Measurements from ENCODE around the gene ZDHHC4.

- TF ChIP-seq CTCF (IDR thresholded peaks at IDR 0.05; ENCODE audit: low read depth, low read length): no peak
- no peak for TF ChIP-seq EZH2phosphoT487 (IDR thresholded peaks at IDR 0.05; ENCODE audit: low read depth)
These were observed 29.9 kb upstream of the ZDHHC4 start for GRCh38 chr7:6547400-6547799.
